Stomach (tissue), 4 donors: ENCODE results near the gene CCDC88B.

ENCODE experiments used
- POLR2A ChIP-seq, 4 donors: fragments of 450-650 bp; IDR thresholded peaks; one replicate each; pipeline ENCODE4 v1.6.1; 2016; ENCODE audit warnings: antibody characterized with exemption in 4 of 4, control low read depth in 2 of 4, mild to moderate bottlenecking in 1 of 4, moderate library complexity in 1 of 4
- POLR2AphosphoS5 ChIP-seq, 3 donors: sonication (generic); formaldehyde crosslinking; IDR thresholded peaks; one replicate each; pipeline ENCODE4 v1.6.1; 2016; ENCODE audit warnings: antibody characterized with exemption in 3 of 3

GRCh38 chr11:64340671-64341335 lies 799 bp downstream of the CCDC88B start:
- TF ChIP-seq POLR2A (IDR thresholded peaks at IDR 0.05): no peak
- TF ChIP-seq POLR2AphosphoS5 (IDR thresholded peaks at IDR 0.05): no peak
